Astrocyte (in vitro differentiated cells and primary cell): Measurements from ENCODE around the gene PRM2. TPM values are rescaled to one million over a fixed set of nuclear protein-coding genes. Genes with fewer than 3 reads are reported as not detected.
A peak's percentile ranks its signal among the peaks of the same experiment; 100 is the strongest.

Experiments used
- DNase-seq: peaks from one replicate; pipeline ENCODE4 v3.0.0-alpha.2; 2010; ENCODE audit warnings: low read depth
- FAIRE-seq: peaks from 2 replicates; lab custom pipeline; 2011; peaks lifted over from hg19 to GRCh38; lab: Jason Lieb, UNC
- H2AFZ ChIP-seq: 2 replicates; pipeline ENCODE4 v1.6.0; 2012; ENCODE audit warnings: low read depth, low read length, inconsistent platforms
- H3K27ac ChIP-seq: 2 replicates; pipeline ENCODE4 v1.5.1; 2011; ENCODE audit warnings: low read depth, low read length, inconsistent platforms
- H3K27me3 ChIP-seq: 2 replicates; pipeline ENCODE4 v1.6.0; 2011; ENCODE audit warnings: low read length, inconsistent platforms; ENCODE audit not compliant: insufficient read depth
- H3K36me3 ChIP-seq: 2 replicates; pipeline ENCODE4 v1.5.1; 2011; ENCODE audit warnings: low read length, inconsistent platforms; ENCODE audit not compliant: insufficient read depth
- H3K4me1 ChIP-seq: 2 replicates; pipeline ENCODE4 v1.5.1; 2011; ENCODE audit warnings: low read length, inconsistent platforms; ENCODE audit not compliant: insufficient read depth
- H3K4me2 ChIP-seq: 2 replicates; pipeline ENCODE4 v1.6.0; 2012; ENCODE audit warnings: low read length, inconsistent platforms
- H3K4me3 ChIP-seq: 2 replicates; pipeline ENCODE4 v1.5.1; 2011; ENCODE audit warnings: low read depth, mild to moderate bottlenecking, low read length, inconsistent platforms; ENCODE audit not compliant: insufficient read depth
- H3K79me2 ChIP-seq: 2 replicates; pipeline ENCODE4 v1.6.0; 2012; ENCODE audit warnings: mild to moderate bottlenecking, low read length, inconsistent platforms; ENCODE audit not compliant: insufficient read depth
- H3K9ac ChIP-seq: 2 replicates; pipeline ENCODE4 v1.6.0; 2012; ENCODE audit warnings: mild to moderate bottlenecking, low read length, inconsistent platforms
- H3K9me3 ChIP-seq: 2 replicates; pipeline ENCODE4 v1.5.1; 2012; ENCODE audit warnings: low read depth, mild to moderate bottlenecking, low read length, inconsistent platforms; ENCODE audit not compliant: insufficient read depth
- H4K20me1 ChIP-seq: 2 replicates; pipeline ENCODE4 v1.6.0; 2012; ENCODE audit warnings: low read length, inconsistent platforms; ENCODE audit not compliant: insufficient read depth
- H3K27ac Mint-ChIP-seq: one replicate; pipeline ENCODE4 v1.8.0; 2021; ENCODE audit warnings: mild to moderate bottlenecking, mixed read lengths; ENCODE audit not compliant: unreplicated experiment
- H3K27me3 Mint-ChIP-seq: one replicate; pipeline ENCODE4 v1.8.0; 2021; ENCODE audit warnings: low read depth, mixed read lengths; ENCODE audit not compliant: unreplicated experiment
- H3K36me3 Mint-ChIP-seq: one replicate; pipeline ENCODE4 v1.8.0; 2021; ENCODE audit warnings: low read depth, mixed read lengths; ENCODE audit not compliant: unreplicated experiment
- H3K4me1 Mint-ChIP-seq: one replicate; pipeline ENCODE4 v1.8.0; 2021; ENCODE audit warnings: low read depth, mixed read lengths; ENCODE audit not compliant: unreplicated experiment
- H3K4me3 Mint-ChIP-seq: one replicate; pipeline ENCODE4 v1.8.0; 2021; ENCODE audit warnings: mild to moderate bottlenecking, moderate library complexity, mixed read lengths; ENCODE audit not compliant: unreplicated experiment
- H3K9me3 Mint-ChIP-seq: one replicate; pipeline ENCODE4 v1.8.0; 2021; ENCODE audit warnings: mild to moderate bottlenecking, mixed read lengths; ENCODE audit not compliant: unreplicated experiment
- CTCF ChIP-seq: IDR thresholded peaks from 2 replicates; pipeline ENCODE4 v1.5.1; 2011; ENCODE audit warnings: low read depth, mild to moderate bottlenecking, inconsistent platforms, low read length, moderate library complexity; ENCODE audit not compliant: insufficient read depth
- EZH2 ChIP-seq: IDR thresholded peaks from 2 replicates; pipeline ENCODE4 v1.6.1; 2012; ENCODE audit warnings: mild to moderate bottlenecking, low read length, inconsistent platforms; ENCODE audit not compliant: insufficient read depth
- total RNA-seq: library from RNA; stranded (reverse); gene quantifications from 2 replicates; pipeline ENCODE4 v1.2.1, GENCODE V29; 2021

The PRM2 gene
- total RNA-seq, 1 donor from 2014 or later: not detected

- Mint-ChIP-seq H3K4me1 (peaks cover 4% of the 10 kb centered on the region), H3K27ac (no peak within 1 kb of the TSS), H3K36me3 (peaks cover 2% of the 10 kb centered on the region), H3K4me3 (no peak within 1 kb of the TSS), H3K9me3 (peaks cover 7% of the 10 kb centered on the region), H3K27me3 (peaks cover 40% of the 10 kb centered on the region)
- DNase-seq (no peak), FAIRE-seq (no peak)
- Histone ChIP-seq H3K4me2 (no peak within 1 kb of the TSS), H3K36me3 (no peaks in the 10 kb centered on the region), H3K27ac (no peak within 1 kb of the TSS), H3K27me3 (peaks cover 2% of the 10 kb centered on the region), H2AFZ (peak within 1 kb of the TSS; percentile 10), H4K20me1 (no peaks in the 10 kb centered on the region), H3K4me3 (no peak within 1 kb of the TSS), H3K79me2 (no peaks in the 10 kb centered on the region), H3K4me1 (no peaks in the 10 kb centered on the region), H3K9ac (no peak within 1 kb of the TSS), H3K9me3 (no peaks in the 10 kb centered on the region)
- TF ChIP-seq EZH2 (no peak), CTCF (no peak)
Observed at GRCh38 chr16:11272921-11273720, 3.2 kb downstream of the PRM2 start, which contains the start of gene PRM3. Gene PRM3, minus strand, starts transcription at chr16:11273629. Its CDS starts 34 bp downstream, at chr16:11273595.

- peaks cover 4% of the 10 kb centered on the region for H3K4me1 Mint-ChIP-seq
- H3K4me2 ChIP-seq: no peak overlapping the region
- no peaks in the 10 kb centered on the region for H3K27me3 ChIP-seq
- H3K27me3 Mint-ChIP-seq: peaks cover 38% of the 10 kb centered on the region
- no peaks in the 10 kb centered on the region for H3K9me3 ChIP-seq
- FAIRE-seq (no peak), DNase-seq (no peak)
- H3K4me1 ChIP-seq: no peaks in the 10 kb centered on the region
- TF ChIP-seq CTCF: no peak
- TF ChIP-seq EZH2: no peak
- no peak overlapping the region for H3K27ac ChIP-seq
- no peak overlapping the region for H2AFZ ChIP-seq
- no peak overlapping the region for H3K4me3 Mint-ChIP-seq
- no peak overlapping the region for H3K9ac ChIP-seq
- no peaks in the 10 kb centered on the region for H3K36me3 ChIP-seq
- H3K36me3 Mint-ChIP-seq: peaks cover 1% of the 10 kb centered on the region
- H3K27ac Mint-ChIP-seq: no peak overlapping the region
- H3K79me2 ChIP-seq: no peaks in the 10 kb centered on the region
- no peak overlapping the region for H3K4me3 ChIP-seq
- no peaks in the 10 kb centered on the region for H4K20me1 ChIP-seq
- peaks cover 4% of the 10 kb centered on the region for H3K9me3 Mint-ChIP-seq
Observed at GRCh38 chr16:11272484-11272883, 3.8 kb downstream of the PRM2 start.

- no peak overlapping the region for H3K27ac Mint-ChIP-seq
- H3K27ac ChIP-seq: no peak overlapping the region
- H3K79me2 ChIP-seq: no peaks in the 10 kb centered on the region
- H3K4me3 ChIP-seq: no peak overlapping the region
- H4K20me1 ChIP-seq: no peaks in the 10 kb centered on the region
- no peaks in the 10 kb centered on the region for H3K4me1 ChIP-seq
- H2AFZ ChIP-seq: no peak overlapping the region
- TF ChIP-seq CTCF (no peak), EZH2 (no peak)
- H3K36me3 Mint-ChIP-seq: no peaks in the 10 kb centered on the region
- H3K4me3 Mint-ChIP-seq: no peak overlapping the region
- no peaks in the 10 kb centered on the region for H3K9me3 ChIP-seq
- no peak overlapping the region for H3K9ac ChIP-seq
- H3K4me2 ChIP-seq: no peak overlapping the region
- DNase-seq (no peak), FAIRE-seq (no peak)
- H3K27me3 ChIP-seq: no peaks in the 10 kb centered on the region
- peaks cover 4% of the 10 kb centered on the region for H3K4me1 Mint-ChIP-seq
- peaks cover 2% of the 10 kb centered on the region for H3K9me3 Mint-ChIP-seq
- peaks cover 36% of the 10 kb centered on the region for H3K27me3 Mint-ChIP-seq
- no peaks in the 10 kb centered on the region for H3K36me3 ChIP-seq
Observed at GRCh38 chr16:11271610-11272009, 4.7 kb downstream of the PRM2 start.
